ENCODE measurements around the gene ABCB10. TPM values are rescaled to one million over a fixed set of nuclear protein-coding genes. Genes with fewer than 3 reads are reported as not detected.
"Not testable (repeated sequence)": the region's sequence is repeated elsewhere in the genome, so short reads cannot be mapped to it uniquely, and the experiment has no call there.

ABCB10 gene
- total RNA-seq, 1 donor from 2014 or later = 16.1 TPM

GRCh38 chr1:229506633-229507032 is 51.9 kb downstream of the ABCB10 start:
- DNase-seq (ENCODE audit: low spot score) (no peak), ATAC-seq (no peak)
- intact Hi-C loops (cut with DNase I) = no loop called here

- DNase-seq (ENCODE audit: low spot score) (no peak), ATAC-seq (no peak)
- intact Hi-C loops (cut with DNase I) = no loop called here
These were observed 62.7 kb downstream of the ABCB10 start for GRCh38 chr1:229495782-229496181.

GRCh38 chr1:229487181-229487580 is 71.3 kb downstream of the ABCB10 start:
- ATAC-seq (no peak), DNase-seq (ENCODE audit: low spot score) (no peak)
- intact Hi-C loops (cut with DNase I) = no loop called here

- DNase-seq (ENCODE audit: low spot score) (no peak), ATAC-seq (no peak)
- intact Hi-C loops (cut with DNase I) = no loop called here
These were observed 73.2 kb downstream of the ABCB10 start for GRCh38 chr1:229485318-229485717.

- intact Hi-C loops (cut with DNase I) = no loop called here
- ATAC-seq (no peak), DNase-seq (ENCODE audit: low spot score) (no peak)
These were observed 76.0 kb downstream of the ABCB10 start for GRCh38 chr1:229482511-229482910.

- DNase-seq (ENCODE audit: low spot score) (no peak), ATAC-seq (no peak)
- intact Hi-C loops (cut with DNase I) = no loop called here
These were observed 78.0 kb downstream of the ABCB10 start for GRCh38 chr1:229480495-229480894.

- ATAC-seq (no peak), DNase-seq (ENCODE audit: low spot score) (no peak)
- intact Hi-C loops (cut with DNase I) = no loop called here
These were observed 78.7 kb downstream of the ABCB10 start for GRCh38 chr1:229479660-229480399.

- DNase-seq (ENCODE audit: low spot score) (no peak), ATAC-seq (no peak)
- intact Hi-C loops (cut with DNase I) = no loop called here
These were observed 79.7 kb downstream of the ABCB10 start for GRCh38 chr1:229478852-229479251.

- ATAC-seq; DNase-seq (ENCODE audit: low spot score); intact Hi-C loops (cut with DNase I): not testable (repeated sequence)
These were observed 82.6 kb downstream of the ABCB10 start for GRCh38 chr1:229475859-229476258.

- no peak for ATAC-seq
- intact Hi-C loops (cut with DNase I) = no loop called here
These were observed 84.0 kb downstream of the ABCB10 start for GRCh38 chr1:229474509-229474908.

GRCh38 chr1:229471175-229471574 is 87.3 kb downstream of the ABCB10 start:
- no peak for DNase-seq (ENCODE audit: low spot score)
- no peak for ATAC-seq
- intact Hi-C loops (cut with DNase I) = no loop called here

More at GRCh38 chr1:229474509-229474908, 84.0 kb downstream of the ABCB10 start:
- no peak for DNase-seq (ENCODE audit: low spot score)

- ATAC-seq (no peak), DNase-seq (ENCODE audit: low spot score) (no peak)
- intact Hi-C loops (cut with DNase I) = no loop called here
These were observed 88.0 kb downstream of the ABCB10 start for GRCh38 chr1:229470406-229471043.

- DNase-seq (ENCODE audit: low spot score) (no peak), ATAC-seq (no peak)
- intact Hi-C loops (cut with DNase I) = no loop called here
These were observed 91.6 kb downstream of the ABCB10 start for GRCh38 chr1:229466887-229467286.

Other genes starting within 250 kb of the ABCB10 start
- gene CCSAP, start 215.7 kb downstream of the ABCB10 start, total RNA-seq = 9.2 TPM
- 0.45 TPM for gene ACTA1, start 124.6 kb downstream of the ABCB10 start, total RNA-seq
- 35.8 TPM for gene NUP133, start 50.4 kb downstream of the ABCB10 start, total RNA-seq
- 15.2 TPM for gene TAF5L, start 67.4 kb upstream of the ABCB10 start, total RNA-seq
- 8.2 TPM for gene URB2, start 67.5 kb upstream of the ABCB10 start, total RNA-seq

Measured in sciatic nerve (tissue), 2 donors.